Stimulated activated CD8-positive, alpha-beta memory T cell treated with anti-CD3 and anti-CD28 coated beads, Interleukin-15, amount 100 ng/mL, for 4 hours (primary cell): Measurements from ENCODE around the gene PLAAT3.
"Not testable (repeated sequence)": the region's sequence is repeated elsewhere in the genome, so short reads cannot be mapped to it uniquely, and the experiment has no call there.

ENCODE experiments used
- DNase-seq, 2 donors: peaks; one replicate each; pipeline ENCODE4 v3.0.0-alpha.2; 2020; ENCODE audit warnings: low read depth in 2 of 2

PLAAT3 gene

GRCh38 chr11:63609536-63609935 lies 4.7 kb downstream of the PLAAT3 start:
- DNase-seq = no peak

- DNase-seq = no peak
Observed at GRCh38 chr11:63608353-63609345, 5.6 kb downstream of the PLAAT3 start.

- no peak for DNase-seq
Observed at GRCh38 chr11:63603180-63603518, 11.1 kb downstream of the PLAAT3 start.

DNA sequence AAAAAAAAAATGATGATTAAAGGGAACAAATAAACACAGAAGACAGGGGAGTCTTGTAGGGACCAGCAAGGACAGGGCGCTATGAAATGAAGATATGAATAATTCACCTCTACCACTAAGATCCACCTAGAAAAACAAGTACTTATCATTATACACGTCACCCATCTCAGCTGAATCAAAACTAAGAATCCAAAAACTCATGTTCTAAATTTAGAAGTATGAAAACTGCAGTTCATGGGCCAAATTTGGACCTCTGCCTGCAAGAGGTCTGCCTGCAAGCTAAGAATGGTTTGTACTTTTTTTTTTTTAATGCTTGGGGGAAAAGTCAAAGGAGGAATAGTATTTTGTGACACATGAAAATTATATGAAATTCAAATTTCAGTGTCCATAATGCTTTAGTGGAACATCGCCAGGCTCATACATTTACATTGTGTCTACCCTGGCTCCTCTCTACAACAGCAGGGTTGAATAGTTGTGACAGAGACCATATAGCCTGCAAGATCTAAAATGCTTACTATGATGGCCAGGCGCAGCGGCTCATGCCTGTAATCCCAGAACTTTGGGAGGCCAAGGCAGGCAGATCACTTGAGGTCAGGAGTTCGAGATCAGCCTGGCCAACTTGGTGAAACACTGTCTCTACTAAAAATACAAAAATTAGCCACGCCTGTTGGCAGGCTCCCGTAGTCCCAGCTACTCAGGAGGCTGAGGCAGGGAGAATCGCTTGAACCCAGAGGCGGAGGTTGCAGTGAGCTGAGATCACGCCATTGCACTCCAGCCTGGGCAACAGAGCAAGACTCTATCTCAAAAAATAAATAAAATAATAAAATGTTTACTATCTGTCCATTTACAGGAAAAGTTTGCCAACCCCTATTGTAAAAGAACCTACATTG lies 11.7 kb downstream of the PLAAT3 start:
- DNase-seq = not testable (repeated sequence)

GRCh38 chr11:63599211-63600122 lies 14.8 kb downstream of the PLAAT3 start:
- no peak for DNase-seq

- no peak for DNase-seq
Observed at GRCh38 chr11:63598556-63598955, 15.7 kb downstream of the PLAAT3 start.

- DNase-seq = no peak
Observed at GRCh38 chr11:63595296-63595695, 18.9 kb downstream of the PLAAT3 start.

DNA sequence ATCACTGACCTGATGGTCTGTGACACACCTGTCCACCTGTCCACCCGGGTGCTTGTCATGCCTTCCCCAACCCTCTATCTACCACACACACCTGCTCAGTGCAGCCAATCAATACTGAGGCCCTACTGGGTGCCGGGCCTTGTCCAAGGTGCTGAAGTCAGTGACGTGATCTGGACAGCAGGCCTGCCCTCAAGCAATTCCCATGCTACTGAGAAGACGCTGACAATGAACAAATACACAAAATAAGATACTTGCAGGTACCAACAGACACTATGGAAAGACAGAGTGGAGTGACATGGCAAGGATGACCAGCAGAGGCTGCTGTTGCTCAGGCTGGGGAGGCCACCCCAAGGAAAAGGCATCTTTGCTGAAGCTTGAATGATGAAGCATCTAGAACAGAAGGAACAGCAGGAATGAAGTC lies 21.2 kb downstream of the PLAAT3 start:
- DNase-seq = no peak

DNA sequence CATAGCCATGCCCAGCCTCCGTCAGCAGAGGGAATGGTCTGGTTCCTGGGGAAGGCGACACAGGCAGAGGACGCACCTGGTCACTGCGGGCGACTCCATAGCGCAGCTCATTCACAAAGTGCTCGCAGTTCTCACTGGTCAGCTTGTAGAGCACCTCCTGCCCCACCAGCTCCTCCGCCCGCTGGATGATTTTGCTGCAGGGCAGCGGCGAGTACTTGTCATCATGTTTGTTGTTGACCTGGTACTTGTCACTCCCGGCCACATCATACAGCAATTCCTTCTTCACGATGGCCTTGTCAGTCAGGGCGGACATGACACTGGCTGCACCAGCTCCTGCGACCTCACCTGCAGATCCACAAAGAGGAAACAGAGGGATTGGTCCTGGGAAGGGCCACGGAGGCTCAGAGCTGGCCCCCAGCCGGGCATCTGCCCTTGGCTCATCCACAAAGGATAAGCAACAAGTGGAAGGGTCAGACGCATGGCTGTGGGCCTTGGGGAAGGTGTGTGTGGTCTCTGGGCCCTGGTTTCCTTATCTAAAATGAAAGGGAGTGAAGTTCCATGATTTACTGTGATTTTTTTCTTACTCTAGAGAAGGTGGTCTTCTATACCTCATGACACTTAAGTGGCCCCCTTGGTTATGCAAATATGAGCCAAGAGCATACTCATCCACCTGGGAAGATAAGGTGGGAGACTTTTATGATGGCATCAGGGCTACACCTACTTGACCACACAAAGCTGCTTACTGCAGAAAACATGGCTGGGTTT lies 24.0 kb downstream of the PLAAT3 start:
- DNase-seq = no peak

GRCh38 chr11:63589000-63589399 lies 25.2 kb downstream of the PLAAT3 start:
- no peak for DNase-seq

GRCh38 chr11:63586451-63587166 lies 27.6 kb downstream of the PLAAT3 start:
- DNase-seq = no peak

GRCh38 chr11:63583357-63583677 lies 30.9 kb downstream of the PLAAT3 start:
- no peak for DNase-seq

DNA sequence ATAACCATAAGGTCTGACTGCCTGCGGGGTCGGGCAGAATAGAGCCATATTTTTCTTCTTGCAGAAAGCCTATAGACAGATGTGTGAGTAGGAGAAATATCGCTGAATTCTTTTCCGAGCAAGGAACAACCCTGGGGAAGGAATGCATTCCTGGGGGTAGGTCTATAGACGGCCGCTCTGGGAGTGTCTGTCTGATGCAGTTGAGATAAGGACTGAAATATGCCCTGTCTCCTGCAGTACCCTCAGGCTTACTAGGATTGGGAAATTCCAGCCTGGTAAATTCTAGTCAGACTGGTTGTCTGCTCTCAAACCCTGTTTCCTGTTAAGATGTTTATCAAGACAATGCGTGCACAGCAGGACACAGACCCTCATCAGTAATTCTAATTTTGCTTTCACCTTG lies 33.0 kb downstream of the PLAAT3 start:
- not testable (repeated sequence) for DNase-seq

DNA sequence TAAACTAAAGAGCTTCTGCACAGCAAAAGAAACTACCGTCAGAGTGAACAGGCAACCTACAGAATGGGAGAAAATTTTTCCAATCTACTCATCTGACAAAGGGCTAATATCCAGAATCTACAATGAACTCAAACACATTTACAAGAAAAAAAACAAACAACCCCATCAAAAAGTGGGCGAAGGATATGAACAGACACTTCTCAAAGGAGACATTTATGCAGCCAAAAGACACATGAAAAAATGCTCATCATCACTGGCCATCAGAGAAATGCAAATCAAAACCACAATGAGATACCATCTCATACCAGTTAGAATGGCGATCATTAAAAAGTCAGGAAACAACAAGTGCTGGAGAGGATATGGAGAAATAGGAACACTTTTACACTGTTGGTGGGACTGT lies 35.4 kb downstream of the PLAAT3 start:
- DNase-seq = not testable (repeated sequence)

DNA sequence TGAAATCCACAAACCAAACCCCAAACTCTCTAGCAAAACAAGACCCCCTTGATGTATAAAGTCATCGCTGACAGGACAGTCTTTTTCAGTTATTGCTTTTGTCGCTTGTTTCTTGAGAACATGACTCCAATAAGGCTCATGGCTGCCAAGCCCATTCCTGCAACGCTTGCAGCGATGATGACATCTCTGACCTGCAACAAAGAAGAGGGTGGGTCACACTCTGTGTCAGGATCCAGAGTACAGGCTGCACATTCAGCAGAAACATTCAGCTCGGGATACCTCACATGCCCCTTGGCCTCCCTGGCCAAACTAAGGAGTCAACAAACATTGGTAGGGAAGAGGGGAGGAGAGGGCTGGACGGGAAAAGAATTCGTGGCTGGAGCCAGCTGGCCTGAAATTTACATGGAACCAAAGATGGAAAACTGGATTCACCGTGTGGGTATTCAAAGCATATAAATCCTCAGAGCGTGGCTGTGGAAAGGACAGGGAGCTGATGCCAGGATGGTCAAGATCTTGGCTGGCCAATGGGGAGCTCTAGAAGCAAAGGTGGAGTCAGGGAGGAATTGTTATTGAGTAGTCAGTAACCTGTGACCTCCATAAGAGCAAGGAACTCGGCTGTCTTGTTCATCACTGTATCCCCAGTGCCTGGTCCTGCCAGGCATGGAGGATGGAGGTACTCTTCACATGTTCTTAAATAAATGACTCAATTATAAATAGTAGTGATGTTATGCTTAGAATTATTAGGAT lies 39.2 kb downstream of the PLAAT3 start:
- DNase-seq = no peak

- DNase-seq = no peak
Observed at GRCh38 chr11:63573881-63574855, 40.1 kb downstream of the PLAAT3 start.

DNA sequence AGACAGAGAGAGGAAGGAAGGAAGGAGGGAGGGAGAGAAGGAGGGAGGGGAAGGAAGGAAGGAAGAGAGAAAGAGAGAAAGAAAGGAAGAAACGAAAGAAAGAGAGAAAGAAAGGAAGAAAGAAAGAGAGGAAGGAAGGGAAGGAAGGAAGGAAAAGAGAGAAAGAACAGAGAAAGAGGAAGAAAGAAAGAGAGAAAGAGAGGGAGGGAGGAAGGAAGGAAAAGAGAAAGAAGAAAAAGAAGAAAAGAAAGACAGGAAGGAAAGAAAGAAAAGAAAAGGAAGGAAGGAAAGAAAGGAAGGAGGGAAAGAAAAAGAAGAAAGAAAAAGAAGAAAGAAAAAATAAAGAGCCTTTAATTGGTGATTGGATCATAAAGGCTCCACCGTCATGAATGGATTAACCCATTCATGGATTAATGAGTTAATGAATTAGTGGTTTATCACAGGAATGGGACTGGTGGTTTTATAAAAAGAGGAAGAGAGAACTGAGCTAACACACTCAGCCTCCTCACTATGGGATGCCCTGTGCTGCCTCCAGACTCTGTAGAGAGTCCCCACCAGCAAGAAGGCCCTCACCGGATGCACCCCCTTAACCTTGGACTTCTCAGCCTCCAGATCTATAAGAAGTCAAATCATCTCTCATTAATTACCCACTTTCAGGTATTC lies 42.1 kb downstream of the PLAAT3 start:
- no peak for DNase-seq

GRCh38 chr11:63569570-63569969 lies 44.7 kb downstream of the PLAAT3 start:
- DNase-seq = no peak
